ENCODE measurements around the gene MEX3D.

Gene MEX3D

DNA sequence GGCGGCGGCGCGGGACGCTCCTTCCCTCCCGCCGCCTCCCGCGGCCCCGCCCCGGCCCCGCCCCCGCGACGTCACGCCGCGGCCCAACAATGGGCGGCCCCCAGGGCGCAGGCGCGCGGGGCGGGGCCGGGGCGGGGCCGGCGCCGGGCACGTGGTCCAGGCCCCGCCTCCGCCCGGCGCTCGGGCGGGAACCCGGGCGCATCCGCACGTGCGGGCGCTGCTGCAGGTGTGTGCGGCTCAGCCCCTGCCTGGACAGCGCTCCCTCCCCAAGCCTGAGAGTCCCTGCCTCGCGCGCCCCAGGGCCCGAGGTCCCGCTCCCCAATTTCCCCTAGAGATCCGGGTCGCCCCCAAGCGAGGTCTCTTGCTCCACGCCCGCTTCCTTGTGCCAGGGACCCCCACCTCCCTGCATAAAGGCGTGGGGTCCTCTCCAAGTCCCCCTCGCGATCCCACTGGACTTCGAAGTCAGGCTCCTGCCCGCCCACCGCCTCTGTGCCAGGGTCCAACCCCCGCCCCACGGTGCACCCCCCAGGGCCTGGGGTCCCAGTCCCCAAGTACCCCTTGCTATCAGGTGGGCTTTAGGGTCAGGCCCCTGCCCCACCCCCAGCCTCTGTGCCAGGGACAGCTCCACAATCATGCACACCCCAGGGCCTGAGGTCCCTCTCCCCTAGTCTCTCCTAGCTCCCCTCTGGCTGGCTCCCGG, at the start of gene MEX3D:
Gene MEX3D (minus strand): TSS at position 6 of the 700 bp plus-strand sequence. CDS start 267 bp downstream, outside the sequence.
- peak within 1 kb of the TSS; percentile 79 for H3K4me3 ChIP-seq (ENCODE audit: low read length)
- no peak for TF ChIP-seq CTCF (conservative IDR thresholded peaks at IDR 0.05; ENCODE audit: low read depth, low read length)
- DNase-seq (ENCODE audit: low read depth), result no peak

- no peak for DNase-seq (ENCODE audit: low read depth)
- TF ChIP-seq CTCF (conservative IDR thresholded peaks at IDR 0.05; ENCODE audit: low read depth, low read length), result no peak
- no peak overlapping the region for H3K4me3 ChIP-seq (ENCODE audit: low read length)
Observed at GRCh38 chr19:1616875-1617274, 48.8 kb upstream of the MEX3D start.

GRCh38 chr19:1616396-1616795, 48.3 kb upstream of the MEX3D start:
- no peak overlapping the region for H3K4me3 ChIP-seq (ENCODE audit: low read length)
- TF ChIP-seq CTCF (conservative IDR thresholded peaks at IDR 0.05; ENCODE audit: low read depth, low read length), result no peak
- no peak for DNase-seq (ENCODE audit: low read depth)

- TF ChIP-seq CTCF (conservative IDR thresholded peaks at IDR 0.05; ENCODE audit: low read depth, low read length), result no peak
- no peak overlapping the region for H3K4me3 ChIP-seq (ENCODE audit: low read length)
- DNase-seq (ENCODE audit: low read depth), result no peak
Observed at GRCh38 chr19:1615156-1615765, 47.1 kb upstream of the MEX3D start.

DNA sequence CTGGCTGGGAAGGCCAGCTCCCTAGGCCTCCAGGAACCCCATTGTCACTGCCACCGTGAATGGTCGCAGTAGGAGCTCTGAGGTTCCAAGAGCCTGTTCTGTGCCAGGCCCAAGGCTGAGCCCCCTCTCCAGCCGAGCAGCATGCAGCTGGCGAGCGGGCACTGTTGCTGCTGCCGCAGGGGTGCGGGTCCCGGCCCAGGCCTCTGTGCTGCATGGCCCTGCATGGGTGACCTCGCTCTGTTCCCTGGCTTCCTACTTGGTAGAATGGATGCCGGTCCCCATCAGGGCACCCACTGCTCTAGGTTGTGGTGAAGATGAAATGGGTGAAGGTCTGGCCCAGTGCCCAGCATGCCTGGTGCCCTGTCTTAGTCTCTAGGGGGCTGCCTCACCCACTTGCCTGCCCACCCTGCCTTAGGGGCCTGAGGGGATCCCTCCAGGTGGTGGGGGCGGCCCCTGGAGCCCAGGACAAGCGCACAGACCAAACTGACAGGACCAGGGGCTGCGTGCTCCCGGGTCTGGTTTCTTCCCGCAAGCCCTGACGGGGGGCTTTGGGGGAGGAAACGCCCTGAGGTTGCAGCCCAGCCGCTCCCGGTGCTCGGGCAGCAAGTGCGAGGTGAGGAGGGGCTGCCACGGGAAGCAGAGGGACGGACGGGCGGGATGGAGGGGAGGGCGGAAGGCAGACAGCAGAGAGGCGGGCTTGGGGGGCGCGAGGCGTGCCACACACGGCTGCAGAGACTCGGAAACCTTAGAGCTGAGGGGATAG, 45.9 kb upstream of the MEX3D start:
- H3K4me3 ChIP-seq (ENCODE audit: low read length), result no peak overlapping the region
- no peak for DNase-seq (ENCODE audit: low read depth)
- no peak for TF ChIP-seq CTCF (conservative IDR thresholded peaks at IDR 0.05; ENCODE audit: low read depth, low read length)

DNA sequence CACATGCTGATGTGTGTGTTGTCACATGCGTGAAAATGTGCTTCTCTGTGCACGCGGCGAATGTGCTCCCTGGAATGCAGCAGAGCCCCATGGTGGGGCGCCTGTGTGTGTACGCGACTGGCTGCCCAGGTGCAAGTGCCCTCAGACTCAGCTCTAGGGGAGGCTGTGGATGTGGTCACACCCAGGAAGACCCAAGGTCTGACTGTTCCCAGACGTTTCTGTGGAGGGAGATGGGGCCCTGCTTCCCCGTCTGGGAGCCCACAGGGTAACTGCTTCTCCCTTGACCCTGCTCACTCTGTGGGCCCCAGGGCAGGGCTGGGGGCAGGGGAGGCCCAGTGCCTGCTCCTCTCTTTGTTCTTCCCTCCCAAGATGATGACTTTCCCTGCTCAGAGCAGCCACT, 45.0 kb upstream of the MEX3D start:
- H3K4me3 ChIP-seq (ENCODE audit: low read length), result no peak overlapping the region
- no peak for TF ChIP-seq CTCF (conservative IDR thresholded peaks at IDR 0.05; ENCODE audit: low read depth, low read length)
- DNase-seq (ENCODE audit: low read depth), result no peak

Measured in retinal pigment epithelial cell (primary cell).